Caco-2 (cell line): Measurements from ENCODE around the gene EXOC6. TPM values are rescaled to one million over a fixed set of nuclear protein-coding genes. Genes with fewer than 3 reads are reported as not detected.

Source experiments
- BruUV-seq: library from RNA; stranded (reverse); fragments of 400-500 nt; replicated peaks from 2 replicates; lab custom pipeline; 2021; lab: Mats Ljungman, UMichigan
- CTCF ChIA-PET: fragments of 300-600 bp; sonication (Branson Sonifier 250); formaldehyde crosslinking; loops from one replicate; lab custom pipeline; 2022; ENCODE audit warnings: antibody characterized with exemption; lab: Charles Lee
- POLR2A ChIA-PET: fragments of 300-600 bp; sonication (Branson Sonifier 250); formaldehyde crosslinking; loops from one replicate; lab custom pipeline; 2022; ENCODE audit warnings: antibody characterized with exemption; lab: Charles Lee
- DNase-seq, 2 experiments: peaks; one replicate each; pipeline versions ENCODE4 v3.0.0 to v3.0.0-alpha.2; 2020 to 2022
- H3K27me3 ChIP-seq: replicated peaks from 2 replicates; pipeline ENCODE4 v1.6.0; 2011; ENCODE audit warnings: low read length; ENCODE audit not compliant: control insufficient read depth, insufficient read depth
- H3K36me3 ChIP-seq: 2 replicates; pipeline ENCODE4 v1.5.1; 2011; ENCODE audit warnings: low read length; ENCODE audit not compliant: control insufficient read depth, insufficient read depth
- H3K4me1 ChIP-seq: fragments of 250-450 bp; sonication (Bioruptor Pico); 2 replicates; pipeline ENCODE4 v1.5.1; 2020; ENCODE audit warnings: mild to moderate bottlenecking
- H3K4me3 ChIP-seq: 2 replicates; pipeline ENCODE4 v1.5.1; 2011; ENCODE audit warnings: low read depth, mild to moderate bottlenecking, control low read depth, low read length
- H3K9me3 ChIP-seq: fragments of 250-450 bp; sonication (Bioruptor Pico); 2 replicates; pipeline ENCODE4 v1.5.1; 2020; ENCODE audit warnings: mild to moderate bottlenecking, moderate library complexity
- H3K27ac Mint-ChIP-seq: one replicate; pipeline ENCODE4 v1.8.0; 2022; ENCODE audit warnings: mixed read lengths; ENCODE audit not compliant: unreplicated experiment
- H3K27me3 Mint-ChIP-seq: one replicate; pipeline ENCODE4 v1.8.0; 2022; ENCODE audit warnings: mixed read lengths; ENCODE audit not compliant: insufficient read depth, unreplicated experiment
- H3K36me3 Mint-ChIP-seq: one replicate; pipeline ENCODE4 v1.8.0; 2022; ENCODE audit warnings: mild to moderate bottlenecking, mixed read lengths; ENCODE audit not compliant: insufficient read depth, unreplicated experiment
- H3K4me1 Mint-ChIP-seq: one replicate; pipeline ENCODE4 v1.8.0; 2022; ENCODE audit warnings: low read depth, mixed read lengths; ENCODE audit not compliant: unreplicated experiment
- H3K4me3 Mint-ChIP-seq: one replicate; pipeline ENCODE4 v1.8.0; 2022; ENCODE audit warnings: mild to moderate bottlenecking, moderate library complexity, mixed read lengths; ENCODE audit not compliant: unreplicated experiment
- H3K9me3 Mint-ChIP-seq: one replicate; pipeline ENCODE4 v1.8.0; 2022; ENCODE audit warnings: mixed read lengths; ENCODE audit not compliant: unreplicated experiment
- CTCF ChIP-seq, 2 experiments: fragments of 200-600 bp in 1 of 2; IDR thresholded peaks; 1 replicate in 1 of 2; 2 replicates in 1 of 2; pipeline versions ENCODE4 v1.5.1 to v1.8.0; 2011 to 2022; ENCODE audit warnings: antibody characterized with exemption in 1 of 2, control low read depth in 1 of 2, inconsistent platforms in 1 of 2, low read depth in 1 of 2, low read length in 1 of 2, mild to moderate bottlenecking in 1 of 2, moderate library complexity in 1 of 2; ENCODE audit not compliant: insufficient read depth in 1 of 2, severe bottlenecking in 1 of 2, unreplicated experiment in 1 of 2
- intact Hi-C: fragments of 100-400 bp; cut with micrococcal nuclease; formaldehyde crosslinking; loops from one replicate; pipeline ENCODE4 v1.10.0; 2022; ENCODE audit not compliant: unreplicated experiment
- total RNA-seq: library from RNA; stranded (reverse); gene quantifications from 2 replicates; pipeline ENCODE4 v1.2.3, GENCODE V29; 2022

The EXOC6 gene
- total RNA-seq, 1 experiment from 2014 or later = 12.5 TPM

- POLR2A ChIA-PET = no interaction called here
- Histone ChIP-seq H3K27me3 (no peaks in the 10 kb centered on the region), H3K4me3 (no peak overlapping the region), H3K36me3 (no peaks in the 10 kb centered on the region), H3K9me3 (no peaks in the 10 kb centered on the region), H3K4me1 (peaks cover 10% of the 10 kb centered on the region; the same call in 1 of the 2 replicates)
- CTCF ChIA-PET = interaction anchor here (1.0 to 1.9 kb wide), 2 partner anchors 33 to 38 kb away, joined by 5 to 9 read pairs; partner anchors contain the start of gene EXOC6
- no peak for TF ChIP-seq CTCF (IDR thresholded peaks at IDR 0.05; ENCODE audit: insufficient read depth in 1 of 2, low read depth in 1 of 2, low read length in 1 of 2, severe bottlenecking in 1 of 2, unreplicated experiment in 1 of 2)
- no peak overlapping the region for H3K27ac Mint-ChIP-seq
- peaks cover under 1% of the 10 kb centered on the region for H3K4me1 Mint-ChIP-seq
- no TSS peak for BruUV-seq
- no peaks in the 10 kb centered on the region for H3K36me3 Mint-ChIP-seq
- H3K27me3 Mint-ChIP-seq = no peaks in the 10 kb centered on the region
- no peaks in the 10 kb centered on the region for H3K9me3 Mint-ChIP-seq
- DNase-seq = no peak
- H3K4me3 Mint-ChIP-seq = no peak overlapping the region
- intact Hi-C loops = loop anchor here (1.0 to 10.0 kb wide), 7 partner anchors 38 to 364 kb away; partner anchors contain the start of genes HHEX and KIF11
Observed at GRCh38 chr10:92880917-92881316, 32.6 kb downstream of the EXOC6 start.

GRCh38 chr10:92886334-92886961, 38.1 kb downstream of the EXOC6 start:
- CTCF ChIA-PET = interaction anchor here (0.5 to 1.3 kb wide), 7 partner anchors 32 to 784 kb away, joined by 3 to 6 read pairs (median 4); partner anchors contain the start of gene EXOC6
- no peaks in the 10 kb centered on the region for H3K9me3 Mint-ChIP-seq
- intact Hi-C loops = loop anchor here (1.0 to 10.0 kb wide), 5 partner anchors 28 to 466 kb away; partner anchors contain the start of gene KIF11

GRCh38 chr10:92890471-92890870, 42.2 kb downstream of the EXOC6 start:
- Mint-ChIP-seq H3K36me3 (no peaks in the 10 kb centered on the region), H3K4me3 (no peak overlapping the region), H3K4me1 (peaks cover 23% of the 10 kb centered on the region), H3K9me3 (no peaks in the 10 kb centered on the region), H3K27ac (no peak overlapping the region), H3K27me3 (no peaks in the 10 kb centered on the region)
- TF ChIP-seq CTCF (IDR thresholded peaks at IDR 0.05; ENCODE audit: insufficient read depth in 1 of 2, low read depth in 1 of 2, low read length in 1 of 2, severe bottlenecking in 1 of 2, unreplicated experiment in 1 of 2) = no peak
- POLR2A ChIA-PET = no interaction called here
- Histone ChIP-seq H3K36me3 (no peaks in the 10 kb centered on the region), H3K4me1 (peaks cover 79% of the 10 kb centered on the region), H3K27me3 (no peaks in the 10 kb centered on the region), H3K9me3 (no peaks in the 10 kb centered on the region), H3K4me3 (no peak overlapping the region)
- no peak for DNase-seq
- BruUV-seq = no TSS peak
- intact Hi-C loops = no loop called here
- CTCF ChIA-PET = no interaction called here

More at GRCh38 chr10:92886334-92886961, 38.1 kb downstream of the EXOC6 start:
- TF ChIP-seq CTCF (IDR thresholded peaks at IDR 0.05; ENCODE audit: insufficient read depth in 1 of 2, low read depth in 1 of 2, low read length in 1 of 2, severe bottlenecking in 1 of 2, unreplicated experiment in 1 of 2) = no peak
- Mint-ChIP-seq H3K36me3 (no peaks in the 10 kb centered on the region), H3K4me3 (no peak overlapping the region), H3K4me1 (peaks cover 12% of the 10 kb centered on the region), H3K27me3 (no peaks in the 10 kb centered on the region), H3K27ac (peak overlapping the region; percentile 58)
- H3K27me3 ChIP-seq = no peaks in the 10 kb centered on the region
- peak; percentile 37 to 53 for DNase-seq
- H3K4me3 ChIP-seq = no peak overlapping the region
- POLR2A ChIA-PET = interaction anchor here (0.6 kb wide), 1 partner anchor 29 kb away, joined by 3 read pairs; no protein-coding TSS in a partner anchor
- H3K9me3 ChIP-seq = no peaks in the 10 kb centered on the region
- H3K36me3 ChIP-seq = no peaks in the 10 kb centered on the region
- H3K4me1 ChIP-seq = peaks cover 46% of the 10 kb centered on the region
- BruUV-seq = no TSS peak
